KMS-11 (cell line): ENCODE data around the gene OR10W1.

Experiments
- H2AFZ ChIP-seq: fragments of 200-600 bp; sonication (generic); 2 replicates; pipeline ENCODE4 v1.6.1; 2016; ENCODE audit warnings: antibody characterized with exemption, mixed run types, low read depth
- H3K27ac ChIP-seq: fragments of 200-600 bp; sonication (generic); 2 replicates; pipeline ENCODE4 v1.6.1; 2016; ENCODE audit warnings: mild to moderate bottlenecking, mixed run types
- H3K27me3 ChIP-seq: fragments of 200-600 bp; sonication (generic); 2 replicates; pipeline ENCODE4 v1.6.1; 2017; ENCODE audit warnings: mild to moderate bottlenecking, low read depth, mixed run types, moderate library complexity; ENCODE audit not compliant: insufficient read depth
- H3K36me3 ChIP-seq: fragments of 200-600 bp; sonication (generic); 2 replicates; pipeline ENCODE4 v1.6.1; 2017; ENCODE audit warnings: mild to moderate bottlenecking, mixed run types; ENCODE audit not compliant: insufficient read depth
- H3K4me1 ChIP-seq: fragments of 200-600 bp; sonication (generic); 2 replicates; pipeline ENCODE4 v1.6.1; 2016; ENCODE audit warnings: mild to moderate bottlenecking, low read depth, mixed run types; ENCODE audit not compliant: poor library complexity, severe bottlenecking
- H3K4me2 ChIP-seq: fragments of 200-600 bp; sonication (generic); 2 replicates; pipeline ENCODE4 v1.7.0; 2016; ENCODE audit warnings: mild to moderate bottlenecking, mixed run types
- H3K4me3 ChIP-seq: fragments of 200-600 bp; sonication (generic); IDR thresholded peaks from 2 replicates; pipeline ENCODE4 v1.6.1; 2017; ENCODE audit warnings: low read depth, low read length, mixed read lengths; ENCODE audit not compliant: insufficient read depth
- H3K79me2 ChIP-seq: fragments of 200-600 bp; sonication (generic); 2 replicates; pipeline ENCODE4 v1.6.1; 2016; ENCODE audit warnings: low read depth, mixed run types; ENCODE audit not compliant: insufficient read depth
- H3K9ac ChIP-seq: fragments of 200-600 bp; sonication (generic); 2 replicates; pipeline ENCODE4 v1.6.1; 2016; ENCODE audit warnings: mild to moderate bottlenecking, mixed run types
- H4K20me1 ChIP-seq: fragments of 200-600 bp; sonication (generic); 2 replicates; pipeline ENCODE4 v1.6.1; 2016; ENCODE audit warnings: mild to moderate bottlenecking, mixed run types; ENCODE audit not compliant: insufficient read depth
- CTCF ChIP-seq: fragments of 200-600 bp; sonication (generic); conservative IDR thresholded peaks from 2 replicates; pipeline ENCODE4 v1.6.1; 2017; ENCODE audit warnings: low read depth, mild to moderate bottlenecking, antibody characterized with exemption, low read length, moderate library complexity, mixed read lengths

OR10W1 gene

GRCh38 chr11:58275002-58275401, 6.9 kb upstream of the OR10W1 start:
- no peaks in the 10 kb centered on the region for H3K4me1 ChIP-seq
- TF ChIP-seq CTCF = no peak
- no peaks in the 10 kb centered on the region for H4K20me1 ChIP-seq
- H3K9ac ChIP-seq = no peak overlapping the region
- no peak overlapping the region for H3K4me2 ChIP-seq
- H3K36me3 ChIP-seq = no peaks in the 10 kb centered on the region
- H3K79me2 ChIP-seq = no peaks in the 10 kb centered on the region
- no peak overlapping the region for H3K27ac ChIP-seq
- H3K27me3 ChIP-seq = no peaks in the 10 kb centered on the region
- no peak overlapping the region for H2AFZ ChIP-seq
- no peak overlapping the region for H3K4me3 ChIP-seq

- Histone ChIP-seq H3K4me3 (no peak overlapping the region), H3K9ac (no peak overlapping the region), H2AFZ (no peak overlapping the region), H4K20me1 (no peaks in the 10 kb centered on the region), H3K4me2 (no peak overlapping the region), H3K4me1 (no peaks in the 10 kb centered on the region), H3K27me3 (no peaks in the 10 kb centered on the region), H3K79me2 (no peaks in the 10 kb centered on the region), H3K36me3 (no peaks in the 10 kb centered on the region), H3K27ac (no peak overlapping the region)
- TF ChIP-seq CTCF = no peak
Observed at GRCh38 chr11:58259983-58260382, 8.1 kb downstream of the OR10W1 start.

GRCh38 chr11:58254936-58255335, 13.1 kb downstream of the OR10W1 start:
- Histone ChIP-seq H3K27ac (no peak overlapping the region), H3K79me2 (no peaks in the 10 kb centered on the region), H3K9ac (no peak overlapping the region), H3K4me2 (no peak overlapping the region), H3K27me3 (no peaks in the 10 kb centered on the region), H2AFZ (no peak overlapping the region), H3K36me3 (no peaks in the 10 kb centered on the region), H4K20me1 (no peaks in the 10 kb centered on the region), H3K4me3 (no peak overlapping the region), H3K4me1 (no peaks in the 10 kb centered on the region)
- no peak for TF ChIP-seq CTCF

GRCh38 chr11:58243954-58244353, 24.1 kb downstream of the OR10W1 start:
- Histone ChIP-seq H4K20me1 (no peaks in the 10 kb centered on the region), H3K79me2 (no peaks in the 10 kb centered on the region), H2AFZ (no peak overlapping the region), H3K9ac (no peak overlapping the region), H3K4me1 (no peaks in the 10 kb centered on the region), H3K4me3 (no peak overlapping the region), H3K36me3 (no peaks in the 10 kb centered on the region), H3K27ac (no peak overlapping the region), H3K4me2 (no peak overlapping the region), H3K27me3 (no peaks in the 10 kb centered on the region)
- TF ChIP-seq CTCF = no peak
